ENCODE data around the gene WWOX. TPM values are rescaled to one million over a fixed set of nuclear protein-coding genes. Genes with fewer than 3 reads are reported as not detected.

WWOX gene
- total RNA-seq, 1 donor from 2014 or later = 17.8 TPM

DNA sequence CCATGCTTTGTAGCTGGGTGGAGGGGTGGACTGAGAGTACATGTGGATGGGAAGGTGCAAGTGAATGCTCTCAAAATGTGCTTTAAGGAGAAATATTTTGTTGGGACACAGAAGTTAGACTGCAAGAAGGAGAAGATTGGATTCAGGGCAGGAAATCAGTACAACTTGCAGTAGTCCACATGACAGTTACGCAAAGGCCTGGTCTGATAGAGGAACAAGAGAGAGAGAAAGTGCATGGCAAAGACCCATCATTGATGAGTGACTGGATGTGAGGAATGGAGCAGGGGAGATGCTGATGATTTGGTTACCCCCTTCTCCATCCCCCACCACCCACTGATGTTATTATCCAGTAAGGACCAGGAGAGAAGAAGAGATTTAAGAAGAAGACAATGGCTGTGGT lies 1028.3 kb downstream of the WWOX start:
- no peaks in the 10 kb centered on the region for H3K4me1 Mint-ChIP-seq (ENCODE audit: low read depth)
- H3K27me3 Mint-ChIP-seq (ENCODE audit: insufficient read depth) = peaks cover 2% of the 10 kb centered on the region
- H3K9me3 Mint-ChIP-seq = peaks cover 4% of the 10 kb centered on the region
- intact Hi-C loops (cut with micrococcal nuclease) = no loop called here
- DNase-seq (ENCODE audit: low spot score) = no peak
- no peak overlapping the region for H3K27ac Mint-ChIP-seq
- no peaks in the 10 kb centered on the region for H3K36me3 Mint-ChIP-seq (ENCODE audit: low read depth)
- no peak overlapping the region for H3K4me3 Mint-ChIP-seq

DNA sequence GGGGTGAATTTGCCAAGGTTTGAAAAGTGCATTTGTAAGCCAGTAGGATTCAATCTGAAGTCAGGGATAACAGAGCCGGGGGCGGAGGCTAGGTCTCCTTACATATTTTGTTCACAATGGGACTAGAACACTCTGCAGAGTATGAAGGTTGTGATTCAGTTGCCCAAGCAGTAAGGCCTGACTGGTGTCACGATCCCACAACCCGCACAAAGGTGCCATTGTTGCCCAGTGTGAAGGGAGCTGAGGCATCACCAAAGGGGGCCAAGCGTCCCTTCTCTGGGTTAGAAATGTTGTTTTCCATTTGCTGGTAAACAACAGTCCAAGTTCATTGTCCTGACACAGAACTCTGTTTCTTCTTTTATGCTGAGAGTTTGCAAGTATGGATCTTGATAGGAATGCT lies 1029.3 kb downstream of the WWOX start:
- H3K4me1 Mint-ChIP-seq (ENCODE audit: low read depth) = no peaks in the 10 kb centered on the region
- intact Hi-C loops (cut with micrococcal nuclease) = no loop called here
- peaks cover 5% of the 10 kb centered on the region for H3K27me3 Mint-ChIP-seq (ENCODE audit: insufficient read depth)
- H3K4me3 Mint-ChIP-seq = no peak overlapping the region
- H3K36me3 Mint-ChIP-seq (ENCODE audit: low read depth) = no peaks in the 10 kb centered on the region
- H3K27ac Mint-ChIP-seq = no peak overlapping the region
- DNase-seq (ENCODE audit: low spot score) = no peak
- peaks cover 4% of the 10 kb centered on the region for H3K9me3 Mint-ChIP-seq

DNA sequence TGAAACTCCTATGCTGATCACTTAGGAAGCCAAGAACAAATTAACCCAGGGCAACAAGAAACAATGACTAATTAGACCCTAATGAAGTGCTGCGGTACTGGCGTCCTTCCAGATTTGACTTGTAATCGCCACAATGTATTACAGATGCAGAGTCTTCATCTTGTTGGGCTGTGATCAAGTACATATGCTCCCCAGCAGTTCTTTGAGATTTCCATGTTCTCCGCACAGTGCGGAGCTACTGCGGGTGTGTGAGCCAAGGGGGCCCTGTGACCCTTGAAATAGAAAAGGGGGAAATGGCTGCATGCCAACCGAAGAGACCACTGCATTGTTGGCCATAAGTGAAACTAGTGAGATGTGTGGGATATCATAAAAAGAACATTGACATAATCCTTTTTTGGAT lies 1031.2 kb downstream of the WWOX start:
- Mint-ChIP-seq H3K9me3 (peaks cover 4% of the 10 kb centered on the region), H3K27me3 (ENCODE audit: insufficient read depth) (peaks cover 5% of the 10 kb centered on the region), H3K36me3 (ENCODE audit: low read depth) (no peaks in the 10 kb centered on the region), H3K27ac (no peak overlapping the region), H3K4me3 (no peak overlapping the region), H3K4me1 (ENCODE audit: low read depth) (no peaks in the 10 kb centered on the region)
- intact Hi-C loops (cut with micrococcal nuclease) = no loop called here
- no peak for DNase-seq (ENCODE audit: low spot score)

DNA sequence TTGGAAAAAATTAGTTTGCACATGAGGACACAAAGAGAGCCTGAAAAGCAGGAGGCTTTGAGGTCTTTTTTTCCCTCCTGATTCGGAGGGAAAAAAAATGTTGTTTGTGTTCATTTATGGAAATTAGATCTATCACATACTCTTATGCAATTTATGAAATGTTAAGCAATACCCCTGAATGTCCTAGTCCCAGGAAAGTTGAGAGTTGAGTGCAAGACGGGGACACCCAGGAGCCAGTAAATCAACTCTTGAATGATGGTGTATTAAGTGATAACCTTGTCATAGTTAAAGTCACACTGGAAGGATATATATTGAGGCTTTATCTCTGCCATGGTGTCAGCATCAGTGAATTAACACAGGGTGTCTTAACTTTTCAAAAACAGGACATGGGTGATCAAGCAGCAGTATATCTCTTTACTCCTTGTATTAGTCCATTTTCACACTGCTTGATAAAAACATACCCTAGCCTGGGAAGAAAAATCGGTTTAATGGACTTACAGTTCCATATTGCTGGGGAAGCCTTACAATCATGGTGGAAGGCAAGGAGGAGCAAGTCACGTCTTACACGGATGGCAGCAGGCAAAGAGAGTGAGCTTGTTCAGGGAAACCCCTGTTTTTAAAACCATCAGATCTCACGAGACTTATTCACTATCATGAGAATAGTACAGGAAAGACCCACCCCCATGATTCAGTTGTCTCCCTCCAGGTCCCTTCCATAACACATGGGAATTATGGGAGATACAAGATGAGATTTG lies 1032.0 kb downstream of the WWOX start:
- DNase-seq (ENCODE audit: low spot score) = no peak
- no peaks in the 10 kb centered on the region for H3K36me3 Mint-ChIP-seq (ENCODE audit: low read depth)
- H3K4me3 Mint-ChIP-seq = no peak overlapping the region
- H3K9me3 Mint-ChIP-seq = peaks cover 2% of the 10 kb centered on the region
- H3K27me3 Mint-ChIP-seq (ENCODE audit: insufficient read depth) = peaks cover 5% of the 10 kb centered on the region
- no peaks in the 10 kb centered on the region for H3K4me1 Mint-ChIP-seq (ENCODE audit: low read depth)
- intact Hi-C loops (cut with micrococcal nuclease) = no loop called here
- H3K27ac Mint-ChIP-seq = no peak overlapping the region

DNA sequence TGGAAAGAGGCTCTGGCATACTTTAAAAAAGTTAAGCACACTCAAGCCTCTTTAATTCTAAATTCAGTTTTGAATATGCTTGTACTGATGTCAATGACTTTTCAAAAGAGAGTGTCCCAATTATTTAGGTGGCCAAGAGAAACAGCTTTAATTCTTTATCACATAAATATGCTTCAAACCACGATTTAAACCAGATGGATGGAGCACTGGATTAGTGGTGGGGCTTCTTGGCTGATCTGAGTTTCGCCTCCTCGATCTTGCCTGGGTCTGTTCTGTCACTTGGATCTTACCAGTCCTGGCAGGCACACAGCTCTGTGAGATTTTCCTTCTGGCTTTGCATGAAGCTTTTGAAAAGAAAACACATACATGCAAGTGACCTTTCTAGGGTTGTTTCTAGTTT lies 1033.2 kb downstream of the WWOX start:
- no peak for DNase-seq (ENCODE audit: low spot score)
- intact Hi-C loops (cut with micrococcal nuclease) = no loop called here
- Mint-ChIP-seq H3K4me1 (ENCODE audit: low read depth) (no peaks in the 10 kb centered on the region), H3K27me3 (ENCODE audit: insufficient read depth) (peaks cover 5% of the 10 kb centered on the region), H3K36me3 (ENCODE audit: low read depth) (no peaks in the 10 kb centered on the region), H3K27ac (no peak overlapping the region), H3K9me3 (no peaks in the 10 kb centered on the region), H3K4me3 (no peak overlapping the region)

DNA sequence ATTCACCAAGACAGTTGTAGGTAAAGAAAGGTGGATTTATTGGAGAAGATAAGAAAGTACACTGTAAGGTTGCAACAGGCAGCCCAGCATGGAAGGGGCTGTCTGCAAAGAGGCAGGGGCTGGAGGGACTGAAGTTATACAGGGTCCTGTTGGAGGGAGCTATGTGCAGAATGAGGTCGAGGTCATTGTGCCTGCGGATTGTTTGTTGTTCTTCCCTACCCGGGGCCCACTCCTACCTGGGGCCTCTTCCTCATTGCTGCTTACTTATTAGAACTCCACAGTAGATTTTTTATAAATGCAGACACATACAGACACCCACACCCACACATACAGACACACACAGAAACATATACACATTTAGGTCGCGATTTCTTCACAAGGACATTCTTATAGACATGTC lies 1034.8 kb downstream of the WWOX start:
- Mint-ChIP-seq H3K4me1 (ENCODE audit: low read depth) (no peaks in the 10 kb centered on the region), H3K4me3 (no peak overlapping the region), H3K27me3 (ENCODE audit: insufficient read depth) (peaks cover 5% of the 10 kb centered on the region), H3K36me3 (ENCODE audit: low read depth) (no peaks in the 10 kb centered on the region), H3K27ac (no peak overlapping the region), H3K9me3 (no peaks in the 10 kb centered on the region)
- DNase-seq (ENCODE audit: low spot score) = no peak
- intact Hi-C loops (cut with micrococcal nuclease) = no loop called here

DNA sequence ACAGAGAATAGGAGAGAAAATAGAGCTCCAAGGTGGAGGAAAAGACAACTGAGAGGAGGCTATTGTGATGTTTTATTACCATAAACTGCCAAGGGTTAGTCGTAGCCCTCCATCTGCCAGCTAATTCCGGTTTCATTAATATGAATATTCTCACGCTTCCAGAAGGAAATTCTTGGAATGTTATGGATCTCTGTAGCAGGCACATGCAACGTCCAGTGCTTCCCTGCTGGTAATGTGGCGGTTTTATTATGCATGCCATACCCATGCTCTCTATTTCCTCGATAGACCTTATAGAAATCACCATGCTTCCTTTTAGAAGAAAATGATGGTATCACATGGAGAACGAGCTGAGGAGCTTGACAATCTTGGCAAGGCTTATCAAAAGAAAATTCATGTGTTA lies 1037.5 kb downstream of the WWOX start:
- Mint-ChIP-seq H3K9me3 (no peaks in the 10 kb centered on the region), H3K27ac (no peak overlapping the region), H3K4me1 (ENCODE audit: low read depth) (no peaks in the 10 kb centered on the region), H3K27me3 (ENCODE audit: insufficient read depth) (peaks cover 2% of the 10 kb centered on the region), H3K4me3 (no peak overlapping the region), H3K36me3 (ENCODE audit: low read depth) (no peaks in the 10 kb centered on the region)
- DNase-seq (ENCODE audit: low spot score) = no peak
- intact Hi-C loops (cut with micrococcal nuclease) = no loop called here

DNA sequence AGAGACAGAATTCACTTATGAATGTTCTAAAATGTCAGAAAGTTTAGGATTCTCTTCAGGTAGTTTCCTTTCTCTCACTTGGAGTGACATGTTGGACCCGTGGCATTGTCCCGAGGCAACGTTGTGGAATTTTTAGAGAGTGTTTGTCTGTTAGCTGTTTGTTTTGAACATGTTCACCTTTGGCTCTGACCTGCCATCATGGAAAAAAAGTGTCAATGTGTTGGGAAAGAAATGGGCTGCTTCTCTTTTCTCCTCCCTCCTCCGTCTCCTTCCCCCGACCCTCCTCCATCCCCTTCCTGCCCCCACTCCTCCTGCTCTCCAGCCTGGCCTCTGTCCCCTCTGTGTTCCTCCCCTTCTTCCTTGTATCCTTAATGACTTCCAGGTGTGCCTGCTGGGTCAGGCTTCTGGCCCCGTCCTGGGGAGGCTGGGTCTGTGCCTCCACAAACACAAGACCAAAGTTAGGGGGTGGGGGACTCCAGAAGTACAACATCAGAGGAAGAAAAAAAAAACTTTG lies 1038.0 kb downstream of the WWOX start:
- H3K4me1 Mint-ChIP-seq (ENCODE audit: low read depth) = no peaks in the 10 kb centered on the region
- no peaks in the 10 kb centered on the region for H3K36me3 Mint-ChIP-seq (ENCODE audit: low read depth)
- intact Hi-C loops (cut with micrococcal nuclease) = no loop called here

DNA sequence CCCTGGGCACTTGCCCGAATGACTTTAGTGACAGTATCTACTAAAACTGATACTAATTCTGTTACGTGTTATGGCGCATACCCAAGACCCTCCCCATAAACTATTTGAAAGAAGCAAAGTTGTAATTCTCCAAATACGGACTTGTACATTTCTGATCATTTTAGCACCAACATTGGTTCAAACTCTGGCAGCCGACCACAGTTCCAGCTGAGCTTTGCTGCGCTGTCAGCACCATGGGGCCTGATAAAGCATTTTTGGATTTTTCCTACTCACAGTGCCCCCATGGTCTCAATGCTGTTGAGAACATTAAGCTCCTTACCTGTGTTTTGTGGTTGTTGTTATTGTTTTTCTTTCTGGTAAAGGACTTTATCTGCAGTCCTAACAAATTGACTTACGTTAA lies 1040.3 kb downstream of the WWOX start:
- no peaks in the 10 kb centered on the region for H3K27me3 Mint-ChIP-seq (ENCODE audit: insufficient read depth)
- H3K4me1 Mint-ChIP-seq (ENCODE audit: low read depth) = no peaks in the 10 kb centered on the region
- H3K27ac Mint-ChIP-seq = no peak overlapping the region

More for the DNA sequence above, 1038.0 kb downstream of the WWOX start:
- Mint-ChIP-seq H3K4me3 (no peak overlapping the region), H3K9me3 (no peaks in the 10 kb centered on the region), H3K27me3 (ENCODE audit: insufficient read depth) (peaks cover 2% of the 10 kb centered on the region), H3K27ac (no peak overlapping the region)
- DNase-seq (ENCODE audit: low spot score) = no peak

DNA sequence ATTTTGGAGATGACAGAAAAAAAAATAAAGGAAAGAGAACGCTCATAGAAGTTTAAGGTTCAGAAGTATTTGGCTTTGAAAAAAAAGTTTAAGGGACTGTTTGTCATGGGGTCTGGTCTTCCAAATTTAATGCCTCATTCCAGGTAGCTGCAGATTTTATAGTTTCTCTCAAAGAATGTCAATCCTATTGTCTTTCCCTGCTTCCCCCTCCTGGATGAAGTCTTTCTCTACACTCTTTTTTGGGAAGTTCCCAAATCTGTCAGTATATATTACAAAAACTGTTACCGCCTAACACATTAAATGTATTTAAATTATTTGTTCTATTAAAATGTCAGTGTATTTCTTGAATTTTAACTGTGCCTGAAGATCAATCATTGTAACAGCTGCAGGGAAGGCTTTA lies 1043.6 kb downstream of the WWOX start:
- Mint-ChIP-seq H3K4me1 (ENCODE audit: low read depth) (no peaks in the 10 kb centered on the region), H3K36me3 (ENCODE audit: low read depth) (no peaks in the 10 kb centered on the region), H3K27ac (no peak overlapping the region), H3K27me3 (ENCODE audit: insufficient read depth) (no peaks in the 10 kb centered on the region), H3K9me3 (no peaks in the 10 kb centered on the region), H3K4me3 (no peak overlapping the region)
- intact Hi-C loops (cut with micrococcal nuclease) = no loop called here
- no peak for DNase-seq (ENCODE audit: low spot score)

More for the DNA sequence above, 1040.3 kb downstream of the WWOX start:
- intact Hi-C loops (cut with micrococcal nuclease) = no loop called here
- Mint-ChIP-seq H3K36me3 (ENCODE audit: low read depth) (no peaks in the 10 kb centered on the region), H3K4me3 (no peak overlapping the region), H3K9me3 (no peaks in the 10 kb centered on the region)
- DNase-seq (ENCODE audit: low spot score) = no peak

DNA sequence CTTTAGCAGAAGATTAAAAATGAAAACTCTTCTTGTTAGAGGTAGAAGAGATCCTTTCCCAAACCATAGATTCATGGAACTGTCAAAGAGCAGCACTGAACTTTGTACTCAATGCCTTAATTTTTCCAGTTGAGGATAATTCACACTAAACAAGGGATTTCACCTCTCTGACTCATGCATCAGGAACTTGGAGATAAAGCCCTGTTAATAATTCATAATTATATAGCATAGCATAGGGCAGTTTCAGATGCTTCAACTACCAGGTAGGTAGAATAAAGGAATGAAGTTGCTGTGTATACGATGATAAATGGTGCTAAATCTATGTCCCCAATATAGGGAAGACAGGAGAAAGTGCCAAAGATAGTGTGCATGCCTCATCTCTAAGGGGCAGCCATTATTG lies 1050.7 kb downstream of the WWOX start:
- H3K9me3 Mint-ChIP-seq = no peaks in the 10 kb centered on the region
- intact Hi-C loops (cut with micrococcal nuclease) = no loop called here
- no peak overlapping the region for H3K27ac Mint-ChIP-seq
- no peak overlapping the region for H3K4me3 Mint-ChIP-seq
- no peak for DNase-seq (ENCODE audit: low spot score)
- no peaks in the 10 kb centered on the region for H3K4me1 Mint-ChIP-seq (ENCODE audit: low read depth)
- H3K36me3 Mint-ChIP-seq (ENCODE audit: low read depth) = no peaks in the 10 kb centered on the region
- H3K27me3 Mint-ChIP-seq (ENCODE audit: insufficient read depth) = peaks cover 4% of the 10 kb centered on the region

DNA sequence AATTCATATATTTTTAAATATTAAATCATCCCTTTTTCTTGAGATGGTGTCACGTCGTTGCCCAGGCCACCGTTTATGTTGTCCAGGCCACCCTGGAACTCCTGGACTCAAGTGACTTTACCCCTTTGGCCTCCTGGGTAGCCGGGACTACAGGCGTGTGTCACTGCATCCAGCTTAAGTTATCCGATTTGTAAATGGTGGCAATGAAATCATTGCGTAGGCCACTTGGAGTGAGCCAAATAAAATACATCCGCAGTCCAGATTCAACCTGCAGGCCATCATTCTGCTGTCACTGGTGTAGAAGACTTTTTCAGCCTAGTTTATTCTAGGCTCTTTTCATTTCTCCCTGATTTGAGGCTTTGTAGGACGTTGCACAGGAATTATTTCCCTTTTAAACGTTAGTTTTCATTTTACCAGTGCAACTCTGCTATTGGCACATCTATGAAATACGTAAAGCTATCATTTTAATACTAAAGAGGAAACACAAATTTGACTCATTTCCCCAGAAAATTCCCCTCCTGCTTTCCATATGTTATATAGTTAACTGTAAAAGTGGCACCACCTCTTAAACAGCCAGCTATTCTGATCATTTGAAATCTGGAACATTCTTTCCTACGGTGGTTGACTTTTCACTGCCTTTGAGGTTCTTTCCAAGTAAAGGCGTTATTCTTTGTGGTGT lies 1051.3 kb downstream of the WWOX start:
- H3K36me3 Mint-ChIP-seq (ENCODE audit: low read depth) = no peaks in the 10 kb centered on the region
- DNase-seq (ENCODE audit: low spot score) = no peak
- intact Hi-C loops (cut with micrococcal nuclease) = no loop called here
- H3K27me3 Mint-ChIP-seq (ENCODE audit: insufficient read depth) = peaks cover 4% of the 10 kb centered on the region
- no peaks in the 10 kb centered on the region for H3K9me3 Mint-ChIP-seq
- H3K4me1 Mint-ChIP-seq (ENCODE audit: low read depth) = peaks cover 3% of the 10 kb centered on the region
- H3K4me3 Mint-ChIP-seq = no peak overlapping the region
- H3K27ac Mint-ChIP-seq = no peak overlapping the region

DNA sequence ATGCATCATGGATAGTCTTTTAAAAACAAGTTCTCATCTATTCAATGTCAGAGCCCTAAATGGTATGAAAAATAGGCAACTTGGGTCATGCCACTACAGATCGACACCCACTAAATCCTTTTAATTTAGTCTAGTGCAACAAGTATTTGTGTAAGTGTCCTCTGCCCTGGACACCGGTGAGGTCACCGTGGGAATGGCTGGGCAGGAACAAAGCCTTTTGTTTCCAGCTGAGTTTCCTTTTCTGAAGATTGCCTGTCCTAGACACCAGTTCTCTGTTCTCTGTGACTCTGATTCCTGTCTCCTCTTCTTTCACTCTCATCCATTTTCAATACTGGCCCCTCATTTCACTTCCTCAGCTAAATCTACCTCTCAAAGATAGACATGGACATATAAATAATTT lies 1054.6 kb downstream of the WWOX start:
- Mint-ChIP-seq H3K27ac (no peak overlapping the region), H3K4me3 (no peak overlapping the region), H3K9me3 (no peaks in the 10 kb centered on the region), H3K27me3 (ENCODE audit: insufficient read depth) (peaks cover 4% of the 10 kb centered on the region), H3K4me1 (ENCODE audit: low read depth) (peaks cover 22% of the 10 kb centered on the region), H3K36me3 (ENCODE audit: low read depth) (peaks cover 2% of the 10 kb centered on the region)
- intact Hi-C loops (cut with micrococcal nuclease) = no loop called here
- no peak for DNase-seq (ENCODE audit: low spot score)

All from activated T-helper 1 cell treated with anti-CD3 and anti-CD28 coated beads, Interleukin-12 subunit alpha, Interleukin-12 subunit beta, Interleukin-2, Interleukin-4 antibody, amounts not matched to agents 30 ng/mL and 10 ng/mL and 1 ng/mL, durations not matched to agents 14 hours and 24 hours and 36 hours (primary cell).